Mesothelial cell of epicardium (in vitro differentiated cells): Measurements from ENCODE around the gene GTF2A2. TPM values are rescaled to one million over a fixed set of nuclear protein-coding genes. Genes with fewer than 3 reads are reported as not detected.

Source experiments
- DNase-seq, 2 experiments: peaks; one replicate each; pipeline ENCODE4 v3.0.0; 2021; ENCODE audit warnings: low spot score in 2 of 2; ENCODE audit not compliant: unreplicated experiment in 2 of 2
- H3K27ac Mint-ChIP-seq: 2 replicates; pipeline ENCODE4 v1.8.0; 2021; ENCODE audit warnings: mixed read lengths
- H3K27me3 Mint-ChIP-seq: 2 replicates; pipeline ENCODE4 v1.8.0; 2021; ENCODE audit warnings: low read depth, mixed read lengths
- H3K36me3 Mint-ChIP-seq: 2 replicates; pipeline ENCODE4 v1.8.0; 2021; ENCODE audit warnings: mixed read lengths
- H3K4me1 Mint-ChIP-seq: 2 replicates; pipeline ENCODE4 v1.8.0; 2021; ENCODE audit warnings: mixed read lengths
- H3K4me3 Mint-ChIP-seq: 2 replicates; pipeline ENCODE4 v1.8.0; 2021; ENCODE audit warnings: mild to moderate bottlenecking, moderate library complexity, mixed read lengths
- H3K9me3 Mint-ChIP-seq: 2 replicates; pipeline ENCODE4 v1.8.0; 2021; ENCODE audit warnings: mixed read lengths
- total RNA-seq: library from RNA; stranded (reverse); gene quantifications from 3 replicates; pipeline ENCODE4 v1.2.1, GENCODE V29; 2021
- TF ChIP-seq, protein P1 (sequence below): fragments of 200-600 bp; sonication (generic); IDR thresholded peaks from one replicate; pipeline ENCODE4 v1.5.0; 2021; ENCODE audit warnings: antibody characterized with exemption; ENCODE audit not compliant: unreplicated experiment

GTF2A2 gene
- total RNA-seq, 1 donor from 2014 or later = 78.3 TPM

GRCh38 chr15:59594991-59595390 is 62.3 kb downstream of the GTF2A2 start:
- DNase-seq = no peak
- Mint-ChIP-seq H3K27me3 (no peaks in the 10 kb centered on the region), H3K4me1 (no peaks in the 10 kb centered on the region), H3K9me3 (peaks cover 2% of the 10 kb centered on the region), H3K27ac (no peak overlapping the region), H3K4me3 (no peak overlapping the region), H3K36me3 (no peaks in the 10 kb centered on the region)
- TF ChIP-seq, protein P1, sequence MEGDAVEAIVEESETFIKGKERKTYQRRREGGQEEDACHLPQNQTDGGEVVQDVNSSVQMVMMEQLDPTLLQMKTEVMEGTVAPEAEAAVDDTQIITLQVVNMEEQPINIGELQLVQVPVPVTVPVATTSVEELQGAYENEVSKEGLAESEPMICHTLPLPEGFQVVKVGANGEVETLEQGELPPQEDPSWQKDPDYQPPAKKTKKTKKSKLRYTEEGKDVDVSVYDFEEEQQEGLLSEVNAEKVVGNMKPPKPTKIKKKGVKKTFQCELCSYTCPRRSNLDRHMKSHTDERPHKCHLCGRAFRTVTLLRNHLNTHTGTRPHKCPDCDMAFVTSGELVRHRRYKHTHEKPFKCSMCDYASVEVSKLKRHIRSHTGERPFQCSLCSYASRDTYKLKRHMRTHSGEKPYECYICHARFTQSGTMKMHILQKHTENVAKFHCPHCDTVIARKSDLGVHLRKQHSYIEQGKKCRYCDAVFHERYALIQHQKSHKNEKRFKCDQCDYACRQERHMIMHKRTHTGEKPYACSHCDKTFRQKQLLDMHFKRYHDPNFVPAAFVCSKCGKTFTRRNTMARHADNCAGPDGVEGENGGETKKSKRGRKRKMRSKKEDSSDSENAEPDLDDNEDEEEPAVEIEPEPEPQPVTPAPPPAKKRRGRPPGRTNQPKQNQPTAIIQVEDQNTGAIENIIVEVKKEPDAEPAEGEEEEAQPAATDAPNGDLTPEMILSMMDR = no peak

- no peaks in the 10 kb centered on the region for H3K4me1 Mint-ChIP-seq
- H3K27me3 Mint-ChIP-seq = no peaks in the 10 kb centered on the region
- no peak for DNase-seq
- TF ChIP-seq, protein P1 = no peak
- no peaks in the 10 kb centered on the region for H3K36me3 Mint-ChIP-seq
- H3K9me3 Mint-ChIP-seq = no peaks in the 10 kb centered on the region
- H3K4me3 Mint-ChIP-seq = no peak overlapping the region
- no peak overlapping the region for H3K27ac Mint-ChIP-seq
Observed at GRCh38 chr15:59594493-59594942, 62.8 kb downstream of the GTF2A2 start.

DNA sequence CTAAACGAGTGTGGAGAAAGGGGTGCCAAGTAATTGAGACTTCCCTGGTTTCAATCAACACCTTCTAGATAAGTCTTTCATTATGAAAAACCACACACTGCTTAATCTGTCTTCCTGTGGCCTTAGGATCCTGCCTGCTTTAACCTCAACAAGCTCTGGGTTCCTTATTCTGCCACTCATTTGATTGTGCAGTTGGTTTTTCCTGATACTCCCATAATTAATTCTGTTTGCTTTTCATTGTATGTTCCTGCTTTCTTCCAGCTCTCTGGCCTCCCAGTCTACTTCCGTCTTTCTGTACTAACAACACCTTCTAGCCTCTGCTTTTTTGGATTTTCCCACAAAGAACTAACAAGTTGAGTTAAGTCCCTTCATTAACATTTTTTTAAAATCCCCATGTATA is 66.0 kb downstream of the GTF2A2 start:
- Mint-ChIP-seq H3K27ac (no peak overlapping the region), H3K36me3 (no peaks in the 10 kb centered on the region), H3K4me1 (peaks cover 9% of the 10 kb centered on the region), H3K9me3 (no peaks in the 10 kb centered on the region), H3K4me3 (no peak overlapping the region), H3K27me3 (no peaks in the 10 kb centered on the region)
- TF ChIP-seq, protein P1 = no peak
- no peak for DNase-seq

GRCh38 chr15:59590027-59590426 is 67.3 kb downstream of the GTF2A2 start:
- Mint-ChIP-seq H3K27me3 (no peaks in the 10 kb centered on the region), H3K9me3 (no peaks in the 10 kb centered on the region), H3K36me3 (no peaks in the 10 kb centered on the region), H3K27ac (no peak overlapping the region), H3K4me3 (no peak overlapping the region), H3K4me1 (peaks cover 9% of the 10 kb centered on the region)
- no peak for DNase-seq
- TF ChIP-seq, protein P1 = no peak

Other genes starting within 250 kb of the GTF2A2 start
- gene FAM81A, start 219.3 kb downstream of the GTF2A2 start, total RNA-seq = 0.92 to 1.0 TPM (median 0.97 TPM) in 3 replicates
- gene GCNT3, start 45.7 kb downstream of the GTF2A2 start, total RNA-seq = 0.22 TPM in 1 of 3 replicates, not detected in the others
- 61.3 to 69.6 TPM (median 63.2 TPM) in 3 replicates for gene BNIP2, start 31.8 kb upstream of the GTF2A2 start, total RNA-seq